Brain microvascular endothelial cell (primary cell): ENCODE data around the gene ALDH1A1.

ENCODE experiments used
- DNase-seq: peaks from one replicate; pipeline ENCODE4 v3.0.0-alpha.2; 2020
- H3K27ac ChIP-seq: fragments of 250-450 bp; sonication (Bioruptor Pico); 2 replicates; pipeline ENCODE4 v1.5.1; 2020; ENCODE audit warnings: mild to moderate bottlenecking, moderate library complexity
- H3K27me3 ChIP-seq: fragments of 250-450 bp; sonication (Bioruptor Pico); replicated peaks from 2 replicates; pipeline ENCODE4 v1.5.1; 2020; ENCODE audit warnings: mild to moderate bottlenecking
- H3K36me3 ChIP-seq: fragments of 250-450 bp; sonication (Bioruptor Pico); replicated peaks from 2 replicates; pipeline ENCODE4 v1.5.1; 2020; ENCODE audit warnings: mild to moderate bottlenecking
- H3K4me3 ChIP-seq: 2 replicates; pipeline ENCODE4 v1.5.1; 2011; ENCODE audit warnings: low read depth, mild to moderate bottlenecking, control low read depth, low read length, moderate library complexity
- in situ Hi-C: cut with HindIII; loops from 2 replicates; pipeline ENCODE4 v1.10.0; 2017; ENCODE audit warnings: low sequenced_read_pairs, low pct_ligation_motif_present
- TF ChIP-seq, protein P1 (sequence below): IDR thresholded peaks from 2 replicates; pipeline ENCODE4 v1.5.1; 2011; ENCODE audit warnings: low read depth, mild to moderate bottlenecking, moderate library complexity, low read length, control low read depth, inconsistent platforms; ENCODE audit errors: missing control alignments

ALDH1A1 gene

DNA sequence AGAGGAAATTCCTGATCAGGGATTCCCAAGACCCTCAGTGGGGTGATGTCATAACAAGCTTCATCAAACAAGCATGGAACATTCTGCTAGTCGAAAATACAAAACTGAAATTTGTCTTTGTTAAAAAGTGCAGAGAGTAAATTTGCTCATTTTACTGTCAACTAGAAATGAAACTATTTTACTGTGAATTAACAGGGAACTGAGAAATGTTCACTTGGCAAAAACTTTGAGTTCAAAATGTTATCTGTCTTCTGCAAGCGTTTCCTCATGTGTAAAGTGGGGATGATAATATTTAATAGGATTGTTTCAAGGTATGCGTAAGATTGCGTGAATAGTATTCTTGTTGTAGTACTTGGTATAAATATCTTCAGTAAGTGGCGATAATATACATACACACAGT lies 45.4 kb downstream of the ALDH1A1 start:
- in situ Hi-C loops: no loop called here
- DNase-seq: no peak
- no peak overlapping the region for H3K27ac ChIP-seq
- no peaks in the 10 kb centered on the region for H3K36me3 ChIP-seq
- H3K27me3 ChIP-seq: no peaks in the 10 kb centered on the region
- no peak overlapping the region for H3K4me3 ChIP-seq
- TF ChIP-seq, protein P1, sequence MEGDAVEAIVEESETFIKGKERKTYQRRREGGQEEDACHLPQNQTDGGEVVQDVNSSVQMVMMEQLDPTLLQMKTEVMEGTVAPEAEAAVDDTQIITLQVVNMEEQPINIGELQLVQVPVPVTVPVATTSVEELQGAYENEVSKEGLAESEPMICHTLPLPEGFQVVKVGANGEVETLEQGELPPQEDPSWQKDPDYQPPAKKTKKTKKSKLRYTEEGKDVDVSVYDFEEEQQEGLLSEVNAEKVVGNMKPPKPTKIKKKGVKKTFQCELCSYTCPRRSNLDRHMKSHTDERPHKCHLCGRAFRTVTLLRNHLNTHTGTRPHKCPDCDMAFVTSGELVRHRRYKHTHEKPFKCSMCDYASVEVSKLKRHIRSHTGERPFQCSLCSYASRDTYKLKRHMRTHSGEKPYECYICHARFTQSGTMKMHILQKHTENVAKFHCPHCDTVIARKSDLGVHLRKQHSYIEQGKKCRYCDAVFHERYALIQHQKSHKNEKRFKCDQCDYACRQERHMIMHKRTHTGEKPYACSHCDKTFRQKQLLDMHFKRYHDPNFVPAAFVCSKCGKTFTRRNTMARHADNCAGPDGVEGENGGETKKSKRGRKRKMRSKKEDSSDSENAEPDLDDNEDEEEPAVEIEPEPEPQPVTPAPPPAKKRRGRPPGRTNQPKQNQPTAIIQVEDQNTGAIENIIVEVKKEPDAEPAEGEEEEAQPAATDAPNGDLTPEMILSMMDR: no peak

DNA sequence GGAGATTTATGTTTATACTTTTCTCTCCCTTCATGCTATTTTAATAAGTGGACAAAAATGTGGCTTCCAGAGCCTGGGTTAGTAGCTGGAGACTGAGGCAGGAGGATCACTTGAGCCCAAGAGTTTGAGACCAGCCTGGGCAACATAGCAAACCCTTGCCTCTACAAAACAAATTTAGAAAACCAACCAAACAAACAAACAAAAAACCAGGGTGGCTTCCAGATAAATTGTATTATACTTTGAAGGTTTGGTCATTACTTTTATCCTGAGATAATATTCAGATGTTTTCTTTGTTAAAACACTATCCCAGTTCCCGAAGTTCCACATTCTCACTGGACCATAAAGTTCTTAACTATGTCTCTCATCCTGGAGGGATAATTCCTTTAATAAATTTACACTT lies 46.0 kb downstream of the ALDH1A1 start:
- Histone ChIP-seq H3K27me3 (no peaks in the 10 kb centered on the region), H3K36me3 (no peaks in the 10 kb centered on the region), H3K27ac (no peak overlapping the region), H3K4me3 (no peak overlapping the region)
- in situ Hi-C loops: no loop called here
- no peak for DNase-seq
- TF ChIP-seq, protein P1: no peak

DNA sequence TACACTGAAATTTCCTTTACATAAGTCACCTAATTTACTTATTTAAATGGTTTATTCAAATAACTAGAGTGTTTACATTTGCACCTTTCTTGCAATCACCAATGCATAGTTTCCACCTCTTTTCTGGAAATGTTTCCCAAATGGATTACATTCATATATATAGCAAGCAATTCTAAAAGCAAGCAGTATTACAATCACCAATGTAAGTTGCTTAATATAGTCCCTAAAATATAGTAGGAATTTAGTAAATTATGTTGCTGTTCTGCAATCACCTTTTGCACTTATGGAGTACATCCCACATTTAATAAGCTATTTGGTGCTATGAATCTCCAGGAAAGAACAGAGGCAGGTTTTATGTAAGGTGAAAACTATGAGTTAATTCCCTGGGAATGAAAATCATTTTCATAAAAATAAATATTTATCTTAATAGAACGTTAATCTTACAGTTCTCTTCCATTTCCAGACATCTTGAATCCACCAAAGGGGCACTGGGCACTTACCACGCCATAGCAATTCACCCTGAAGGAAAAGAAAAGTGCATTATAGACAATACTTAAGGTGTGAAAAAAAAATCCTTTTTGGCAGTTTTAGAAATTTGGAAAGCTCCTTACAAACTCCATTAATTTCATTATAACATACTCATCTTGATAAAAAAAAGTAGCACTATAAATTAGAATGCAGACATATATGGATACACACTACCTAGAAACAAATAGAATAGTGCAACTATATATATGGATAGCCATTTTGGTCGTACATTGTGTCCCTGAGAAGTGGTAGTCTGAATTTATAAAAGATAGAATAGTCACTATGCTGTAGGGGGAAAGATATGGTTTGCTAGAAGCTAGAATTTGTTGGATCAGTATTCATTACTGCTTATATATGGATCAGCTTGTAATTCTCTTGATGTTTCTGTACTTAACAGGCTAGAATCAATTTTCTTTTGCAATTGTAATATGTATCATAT lies 47.1 kb downstream of the ALDH1A1 start:
- DNase-seq: no peak
- Histone ChIP-seq H3K36me3 (no peaks in the 10 kb centered on the region), H3K27me3 (no peaks in the 10 kb centered on the region), H3K27ac (no peak overlapping the region), H3K4me3 (no peak overlapping the region)
- TF ChIP-seq, protein P1: no peak
- in situ Hi-C loops: no loop called here

DNA sequence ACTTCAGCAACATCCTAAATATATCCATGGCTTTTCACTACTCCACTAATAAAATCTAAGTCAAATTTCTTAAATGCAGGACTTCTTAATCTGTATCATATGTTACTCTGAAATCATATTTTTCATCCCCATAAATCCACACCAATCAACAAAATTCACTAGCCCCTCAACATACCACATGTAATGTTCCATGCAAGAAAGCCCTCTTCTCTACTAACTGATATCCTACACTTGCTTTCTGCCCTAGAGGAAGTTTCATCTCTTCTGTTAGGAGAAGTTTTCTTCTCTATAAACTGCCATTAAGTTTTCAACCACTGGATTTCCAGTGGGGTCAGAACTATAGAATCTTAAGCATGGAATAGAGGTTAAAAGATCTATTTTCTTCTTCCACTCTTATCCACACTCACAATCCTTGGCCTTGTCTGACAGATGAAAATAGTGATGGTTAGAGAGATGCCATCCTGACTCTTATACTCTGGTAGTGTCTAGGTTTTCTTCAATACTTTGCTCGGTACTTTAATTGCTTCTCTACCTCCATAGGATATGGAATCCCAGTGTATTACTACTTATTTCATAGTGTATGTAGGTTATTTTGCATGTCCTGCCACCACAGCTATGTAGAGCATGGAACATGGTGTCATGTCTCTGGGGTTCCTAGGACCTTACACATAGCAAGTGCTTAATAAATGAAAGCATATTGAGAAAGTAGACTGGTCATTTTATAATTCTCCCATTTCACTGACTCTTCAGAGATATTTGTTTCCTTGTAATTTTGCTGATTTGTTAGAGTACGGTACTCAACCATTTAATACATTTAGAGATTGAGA lies 48.4 kb downstream of the ALDH1A1 start:
- TF ChIP-seq, protein P1: no peak
- DNase-seq: no peak
- Histone ChIP-seq H3K27me3 (no peaks in the 10 kb centered on the region), H3K4me3 (no peak overlapping the region), H3K27ac (no peak overlapping the region), H3K36me3 (no peaks in the 10 kb centered on the region)
- in situ Hi-C loops: no loop called here

DNA sequence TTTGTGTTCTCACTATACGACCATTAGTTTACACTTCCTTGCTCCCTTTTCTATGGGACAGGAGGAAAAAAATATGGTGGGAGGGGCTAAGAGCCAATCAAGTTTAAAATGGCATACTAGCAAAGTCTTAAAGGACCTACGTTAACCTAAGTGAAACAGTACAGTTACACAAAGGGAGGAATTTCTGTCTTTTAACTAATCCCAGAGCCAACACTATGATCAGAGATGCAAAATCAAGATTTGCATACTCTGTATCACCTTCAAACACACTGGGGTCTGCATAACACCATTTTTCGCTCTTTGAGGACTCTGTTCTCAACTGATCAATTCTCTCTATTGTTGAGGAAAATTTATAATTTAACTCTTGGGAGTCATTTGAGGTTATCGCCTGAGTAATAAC lies 49.8 kb downstream of the ALDH1A1 start:
- Histone ChIP-seq H3K4me3 (no peak overlapping the region), H3K36me3 (no peaks in the 10 kb centered on the region), H3K27me3 (no peaks in the 10 kb centered on the region), H3K27ac (no peak overlapping the region)
- in situ Hi-C loops: no loop called here
- TF ChIP-seq, protein P1: no peak
- no peak for DNase-seq
